Omental fat pad (tissue), 4 donors: ENCODE results near the gene PDLIM7. TPM values are rescaled to one million over a fixed set of nuclear protein-coding genes. Genes with fewer than 3 reads are reported as not detected.

Source experiments
- ATAC-seq: fragments of 150-250 bp; one replicate; pipeline ENCODE4 v1.9.1; 2016; ENCODE audit warnings: mild to moderate bottlenecking, moderate library complexity; ENCODE audit not compliant: low FRiP score
- DNase-seq: peaks from one replicate; pipeline ENCODE4 v3.0.0-alpha.2; 2019; ENCODE audit warnings: low spot score
- total RNA-seq, 4 donors: library from RNA; depleted of rRNA; stranded (reverse); fragments of >200 nt; gene quantifications; one replicate each; pipeline ENCODE4 v1.1.0, GENCODE V29; 2016
- TF ChIP-seq, protein P1 (sequence below), 3 donors: fragments of 450-650 bp; IDR thresholded peaks; one replicate each; pipeline ENCODE4 v1.5.1; 2016 to 2017; ENCODE audit warnings: antibody characterized with exemption in 3 of 3, mild to moderate bottlenecking in 3 of 3, moderate library complexity in 2 of 3

PDLIM7 gene, protein sequence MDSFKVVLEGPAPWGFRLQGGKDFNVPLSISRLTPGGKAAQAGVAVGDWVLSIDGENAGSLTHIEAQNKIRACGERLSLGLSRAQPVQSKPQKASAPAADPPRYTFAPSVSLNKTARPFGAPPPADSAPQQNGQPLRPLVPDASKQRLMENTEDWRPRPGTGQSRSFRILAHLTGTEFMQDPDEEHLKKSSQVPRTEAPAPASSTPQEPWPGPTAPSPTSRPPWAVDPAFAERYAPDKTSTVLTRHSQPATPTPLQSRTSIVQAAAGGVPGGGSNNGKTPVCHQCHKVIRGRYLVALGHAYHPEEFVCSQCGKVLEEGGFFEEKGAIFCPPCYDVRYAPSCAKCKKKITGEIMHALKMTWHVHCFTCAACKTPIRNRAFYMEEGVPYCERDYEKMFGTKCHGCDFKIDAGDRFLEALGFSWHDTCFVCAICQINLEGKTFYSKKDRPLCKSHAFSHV
- 10 to 100 TPM; 20.0 to 63.2 (median 34.2) TPM for total RNA-seq

DNA sequence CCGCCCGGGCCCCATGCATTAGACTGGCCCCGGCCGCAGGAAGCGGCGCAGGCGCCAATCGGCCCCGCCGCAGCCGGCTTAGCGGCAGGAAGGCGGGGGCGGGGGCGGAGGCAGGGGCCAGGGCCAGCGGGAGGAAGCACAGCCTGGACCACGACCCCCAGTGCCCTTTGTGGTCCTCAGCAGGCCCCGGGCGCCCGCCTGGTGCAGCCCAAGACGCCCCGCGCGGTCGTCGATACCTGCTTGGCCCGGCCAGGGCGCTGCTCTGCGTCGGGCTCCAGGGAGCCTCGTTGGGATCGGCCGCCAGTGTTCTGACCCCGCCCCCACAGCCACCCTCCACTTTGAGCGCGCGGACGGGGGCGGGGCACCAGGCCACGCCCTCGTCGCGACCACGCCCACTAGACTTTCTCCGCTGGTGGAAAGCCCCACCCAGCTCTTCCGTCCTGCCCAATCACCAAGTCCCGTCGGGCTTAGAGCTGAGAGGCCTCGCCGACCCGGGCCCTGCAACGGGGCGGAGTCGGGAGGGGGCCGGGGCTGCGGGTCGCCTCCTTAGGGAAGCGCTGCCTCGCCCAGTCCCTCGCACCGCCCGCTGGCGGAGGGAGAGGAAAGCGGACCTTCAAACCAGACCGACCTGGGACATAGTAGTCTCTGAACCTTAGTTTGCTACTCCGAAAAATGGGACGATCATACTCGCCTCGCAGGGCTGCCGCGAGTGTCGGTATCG is at the start of gene PDLIM7:
Gene PDLIM7 (minus strand): TSS at position 313 of the 721 bp plus-strand sequence. CDS start 1,092 bp downstream, outside the sequence.
- ATAC-seq (peak; percentile 81), DNase-seq (peak; percentile 88)
- TF ChIP-seq, protein P1, sequence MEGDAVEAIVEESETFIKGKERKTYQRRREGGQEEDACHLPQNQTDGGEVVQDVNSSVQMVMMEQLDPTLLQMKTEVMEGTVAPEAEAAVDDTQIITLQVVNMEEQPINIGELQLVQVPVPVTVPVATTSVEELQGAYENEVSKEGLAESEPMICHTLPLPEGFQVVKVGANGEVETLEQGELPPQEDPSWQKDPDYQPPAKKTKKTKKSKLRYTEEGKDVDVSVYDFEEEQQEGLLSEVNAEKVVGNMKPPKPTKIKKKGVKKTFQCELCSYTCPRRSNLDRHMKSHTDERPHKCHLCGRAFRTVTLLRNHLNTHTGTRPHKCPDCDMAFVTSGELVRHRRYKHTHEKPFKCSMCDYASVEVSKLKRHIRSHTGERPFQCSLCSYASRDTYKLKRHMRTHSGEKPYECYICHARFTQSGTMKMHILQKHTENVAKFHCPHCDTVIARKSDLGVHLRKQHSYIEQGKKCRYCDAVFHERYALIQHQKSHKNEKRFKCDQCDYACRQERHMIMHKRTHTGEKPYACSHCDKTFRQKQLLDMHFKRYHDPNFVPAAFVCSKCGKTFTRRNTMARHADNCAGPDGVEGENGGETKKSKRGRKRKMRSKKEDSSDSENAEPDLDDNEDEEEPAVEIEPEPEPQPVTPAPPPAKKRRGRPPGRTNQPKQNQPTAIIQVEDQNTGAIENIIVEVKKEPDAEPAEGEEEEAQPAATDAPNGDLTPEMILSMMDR (IDR thresholded peaks at IDR 0.05) = no peak

DNA sequence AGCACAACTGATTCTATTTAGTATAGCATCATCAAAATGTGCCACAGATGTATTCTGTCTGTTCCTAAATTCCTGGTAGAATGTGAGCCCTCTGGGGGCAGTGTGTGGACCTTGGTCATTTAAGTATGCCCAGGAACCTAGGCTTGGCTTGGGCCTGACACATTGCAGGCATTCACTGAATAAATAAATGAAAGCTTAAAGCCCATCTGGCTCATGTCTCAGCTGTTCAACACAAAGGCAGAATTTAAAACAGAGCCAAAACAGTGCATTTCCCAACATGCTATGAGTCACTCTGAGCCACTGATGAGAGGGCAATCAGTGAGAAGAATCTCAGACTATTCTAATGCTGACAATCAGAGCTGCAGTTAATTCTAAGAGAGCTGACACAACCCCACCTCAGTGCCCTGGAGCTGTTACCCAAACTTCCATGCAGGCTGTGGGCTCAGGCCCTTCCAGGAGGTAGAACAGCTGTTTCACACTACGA is 48.9 kb upstream of the PDLIM7 start:
- ATAC-seq (peak; percentile 89), DNase-seq (no peak)
- TF ChIP-seq, protein P1 (IDR thresholded peaks at IDR 0.05) = no peak

DNA sequence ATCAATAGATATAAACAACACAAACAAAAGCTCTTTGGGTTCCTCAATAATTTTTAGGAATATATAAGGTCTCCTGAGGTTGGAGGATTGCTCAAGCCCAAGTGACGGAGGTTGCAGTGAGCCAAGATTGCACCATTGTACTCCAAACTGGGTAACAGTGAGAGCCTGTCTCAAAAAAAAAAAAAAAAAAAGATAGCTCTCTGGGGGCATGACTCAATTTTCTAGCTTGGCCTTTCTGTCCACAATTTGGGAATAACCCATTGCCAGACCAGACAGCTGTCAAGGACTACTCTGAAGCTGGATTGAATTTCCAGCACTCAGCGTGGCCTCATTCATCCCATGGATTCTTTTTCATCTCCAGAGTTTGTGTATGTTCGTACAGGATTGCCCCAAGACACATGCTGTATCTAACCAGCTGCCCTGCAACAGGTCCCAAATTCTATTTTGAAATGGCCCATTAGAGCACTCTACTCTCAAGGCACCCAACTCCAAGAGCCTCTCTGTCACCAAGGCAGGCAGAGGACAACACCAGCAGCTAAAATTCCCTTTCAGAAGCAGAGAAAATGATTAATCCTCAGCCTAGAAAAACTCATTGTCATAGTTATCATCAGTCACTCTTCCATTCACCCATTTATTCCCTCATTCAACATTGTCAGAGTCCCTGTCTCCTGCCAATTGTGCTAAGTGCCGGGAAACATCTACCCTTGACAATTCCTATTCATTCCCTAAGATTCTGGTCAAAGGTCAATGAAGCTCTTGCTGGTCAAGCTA is 48.3 kb upstream of the PDLIM7 start:
- DNase-seq = no peak
- ATAC-seq = peak; percentile 66
- TF ChIP-seq, protein P1 (IDR thresholded peaks at IDR 0.05) = no peak

DNA sequence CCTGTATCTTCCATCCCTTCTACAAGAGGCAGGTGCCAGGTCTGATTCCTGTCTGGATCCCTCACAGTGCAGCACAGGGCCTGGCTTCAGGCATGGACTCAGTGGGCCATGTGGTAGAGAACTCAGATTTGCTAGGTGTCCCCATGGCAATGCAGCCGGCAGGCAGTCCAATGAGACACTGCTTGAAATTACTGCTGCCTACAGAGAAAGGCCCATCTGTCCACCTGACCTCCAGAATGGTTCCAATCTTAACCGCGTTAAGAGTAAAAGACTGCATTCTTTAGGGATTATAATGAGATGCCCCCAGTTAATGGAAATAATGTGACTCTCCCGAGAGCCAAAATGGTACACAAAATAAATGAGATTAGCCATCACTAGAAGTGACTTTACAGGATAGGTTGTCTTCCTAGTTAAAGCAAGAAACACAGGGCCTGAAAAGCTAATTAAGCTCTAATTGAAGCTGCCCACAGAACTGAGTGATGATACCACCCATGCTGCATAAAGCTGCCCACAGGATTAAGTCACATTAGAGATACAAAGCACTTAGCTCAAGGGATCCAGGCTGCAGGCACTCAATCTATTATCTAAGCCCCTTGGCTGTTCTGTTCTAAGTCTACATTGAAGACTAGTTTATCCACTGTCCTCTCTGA is 45.5 kb upstream of the PDLIM7 start:
- ATAC-seq (no peak), DNase-seq (no peak)
- TF ChIP-seq, protein P1 (IDR thresholded peaks at IDR 0.05) = no peak

DNA sequence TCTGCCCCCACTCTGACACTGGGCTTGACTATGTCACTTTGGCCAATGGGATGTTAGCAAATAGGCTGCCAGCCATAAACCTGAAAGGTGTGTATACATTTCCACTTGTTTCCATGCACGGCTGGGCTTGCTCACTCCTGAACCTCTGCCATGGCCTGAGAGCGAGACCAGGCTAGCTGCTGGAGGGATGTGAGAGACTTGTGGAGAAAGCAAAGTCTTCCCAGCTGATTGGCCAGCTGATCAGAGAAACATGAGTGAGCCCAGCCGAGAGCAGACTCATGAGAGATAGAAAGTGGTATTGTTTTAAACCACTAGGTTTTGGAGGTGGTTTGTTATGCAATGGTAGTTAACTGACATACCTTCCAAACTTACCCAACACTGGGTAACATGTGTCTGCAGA is 43.0 kb upstream of the PDLIM7 start:
- TF ChIP-seq, protein P1 (IDR thresholded peaks at IDR 0.05) = no peak
- no peak for DNase-seq
- no peak for ATAC-seq

DNA sequence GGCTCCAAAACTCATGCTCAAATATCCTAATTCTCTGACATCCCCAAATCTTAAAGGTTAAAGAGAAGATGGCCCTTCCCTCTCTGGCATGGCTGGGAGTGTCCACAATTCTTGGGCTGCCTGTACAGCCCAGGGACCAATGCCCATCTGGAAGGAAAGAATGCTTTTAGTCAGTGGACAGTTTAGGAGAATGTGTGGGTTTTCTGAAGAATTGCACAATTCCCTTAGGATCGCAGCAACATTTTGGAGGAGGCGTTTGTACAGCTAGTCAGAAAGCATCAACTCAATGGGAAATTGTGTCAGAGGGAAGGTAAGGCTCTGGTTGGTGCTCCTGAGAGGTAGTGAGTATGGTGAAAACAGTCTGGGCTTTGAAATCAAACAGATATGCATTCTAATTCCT is 42.0 kb upstream of the PDLIM7 start:
- TF ChIP-seq, protein P1 (IDR thresholded peaks at IDR 0.05) = no peak
- peak; percentile 58 for ATAC-seq
- DNase-seq = no peak
